ENCODE results near the gene GRPEL1. TPM values are rescaled to one million over a fixed set of nuclear protein-coding genes. Genes with fewer than 3 reads are reported as not detected.
A peak's percentile ranks its signal among the peaks of the same experiment; 100 is the strongest.
"Not testable (repeated sequence)": the region's sequence is repeated elsewhere in the genome, so short reads cannot be mapped to it uniquely, and the experiment has no call there.

GRPEL1 gene
- total RNA-seq, 1 experiment from 2014 or later = 19.4 TPM

DNA sequence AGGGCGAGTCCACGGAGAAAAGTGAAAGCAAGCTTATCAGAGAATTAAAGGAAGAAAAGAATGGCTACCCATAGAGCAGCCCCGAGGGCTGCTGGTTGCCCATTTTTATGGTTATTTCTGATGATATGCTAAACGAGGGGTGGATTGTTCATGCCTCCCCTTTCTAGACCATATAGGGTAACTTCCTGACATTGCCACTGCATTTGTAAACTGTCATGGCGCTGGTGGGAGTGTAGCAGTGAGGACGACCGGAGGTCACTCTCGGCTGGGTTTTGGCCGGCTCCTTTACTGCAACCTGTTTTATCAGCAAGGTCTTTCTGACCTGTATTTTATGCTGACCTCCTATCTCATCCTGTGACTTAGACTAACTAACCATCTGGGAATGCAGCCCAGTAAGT lies 16.7 kb upstream of the GRPEL1 start:
- not testable (repeated sequence) for H3K9me2 ChIP-seq (replicated peaks; ENCODE audit: insufficient read depth, low read length); H3K4me3 ChIP-seq (ENCODE audit: low read length); H3K27ac ChIP-seq (ENCODE audit: low read length); H3K27me3 ChIP-seq (ENCODE audit: low read length); H3K36me3 ChIP-seq (ENCODE audit: insufficient read depth, low read length); H3K4me1 ChIP-seq (ENCODE audit: low read length); DNase-seq; H3K79me2 ChIP-seq (ENCODE audit: low read length); H3K9me3 ChIP-seq (ENCODE audit: low read length); H2AFZ ChIP-seq (ENCODE audit: low read length); H4K20me1 ChIP-seq (ENCODE audit: insufficient read depth, low read depth, low read length)
- Histone ChIP-seq H3K4me2 (ENCODE audit: low read depth, low read length, poor library complexity, severe bottlenecking) (peak overlapping the region; percentile 39), H3K9ac (ENCODE audit: low read length) (peak overlapping the region; percentile 44)

DNA sequence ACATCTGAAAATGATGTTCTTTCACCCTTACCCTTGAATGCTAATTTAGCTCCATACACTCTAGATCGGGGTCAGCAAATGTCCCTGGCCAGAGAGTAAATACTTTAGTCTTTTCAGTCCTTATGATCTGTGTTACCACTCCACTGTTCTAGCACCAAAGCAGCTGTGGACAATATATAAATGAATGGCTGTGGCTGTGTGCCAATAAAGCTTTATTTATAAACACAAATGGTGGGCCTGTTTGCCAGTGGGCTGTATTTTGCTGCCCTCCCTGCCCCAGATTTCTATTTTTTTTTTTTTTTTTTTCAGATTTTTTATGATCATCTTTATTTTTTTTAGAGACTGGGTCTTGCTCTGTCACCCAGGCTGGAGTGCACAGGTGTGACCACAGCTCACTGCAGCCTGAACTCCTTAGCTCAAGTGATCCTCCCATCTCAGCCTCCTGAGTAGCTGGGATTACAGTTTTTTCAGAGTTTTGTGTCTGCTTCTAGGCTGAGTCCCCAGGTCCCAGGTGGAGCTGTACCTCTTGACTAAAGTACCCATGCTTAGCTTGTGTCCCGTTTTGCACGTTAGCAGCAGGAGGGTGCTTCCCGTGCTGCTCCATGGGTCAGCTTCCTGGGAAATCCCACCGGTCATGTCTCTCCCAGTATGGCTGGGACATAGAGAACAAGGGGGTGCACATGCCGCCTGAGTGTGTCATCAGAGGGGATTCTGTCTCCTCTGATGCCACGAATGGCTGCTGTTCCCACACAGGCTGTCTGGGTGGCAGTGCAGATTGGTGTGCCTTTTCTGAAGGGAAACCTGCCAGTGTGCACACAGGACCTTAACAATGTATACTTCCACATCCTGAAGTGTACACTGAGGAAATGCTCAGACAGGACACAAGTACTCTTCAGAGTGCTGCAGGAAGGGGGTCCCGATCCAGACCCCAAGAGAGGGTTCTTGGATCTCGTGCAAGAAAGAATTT lies 16.0 kb upstream of the GRPEL1 start:
- no peaks in the 10 kb centered on the region for H4K20me1 ChIP-seq (ENCODE audit: insufficient read depth, low read depth, low read length)
- no peak overlapping the region for H3K27ac ChIP-seq (ENCODE audit: low read length)
- no peak overlapping the region for H3K4me3 ChIP-seq (ENCODE audit: low read length)
- peak overlapping the region; percentile 44 for H3K9ac ChIP-seq (ENCODE audit: low read length)
- H3K9me3 ChIP-seq (ENCODE audit: low read length) = no peaks in the 10 kb centered on the region
- no peak for DNase-seq
- no peaks in the 10 kb centered on the region for H3K9me2 ChIP-seq (replicated peaks; ENCODE audit: insufficient read depth, low read length)
- no peak overlapping the region for H2AFZ ChIP-seq (ENCODE audit: low read length)
- H3K4me1 ChIP-seq (ENCODE audit: low read length) = peaks cover 7% of the 10 kb centered on the region
- no peaks in the 10 kb centered on the region for H3K27me3 ChIP-seq (ENCODE audit: low read length)
- peak overlapping the region; percentile 39 for H3K4me2 ChIP-seq (ENCODE audit: low read depth, low read length, poor library complexity, severe bottlenecking)
- H3K36me3 ChIP-seq (ENCODE audit: insufficient read depth, low read length) = no peaks in the 10 kb centered on the region
- no peaks in the 10 kb centered on the region for H3K79me2 ChIP-seq (ENCODE audit: low read length)

DNA sequence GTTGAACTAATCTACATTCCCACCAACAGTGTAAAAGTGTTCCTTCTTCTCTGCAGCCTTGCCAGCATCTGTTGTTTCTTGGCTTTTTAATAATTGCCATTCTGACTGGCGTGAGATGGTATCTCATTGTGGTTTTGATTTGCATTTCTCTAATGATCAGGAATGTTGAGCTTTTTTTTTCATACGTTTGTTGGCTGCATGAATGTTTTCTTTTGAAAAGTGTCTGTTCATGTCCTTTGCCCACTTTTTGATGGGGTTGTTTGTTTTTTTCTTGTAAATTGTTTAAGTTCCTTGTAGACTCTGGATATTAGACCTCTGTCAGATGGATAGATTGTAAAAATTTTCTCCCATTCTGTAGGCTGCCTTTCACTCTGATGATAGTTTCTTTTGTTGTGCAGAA lies 12.0 kb upstream of the GRPEL1 start:
- not testable (repeated sequence) for H3K9me3 ChIP-seq (ENCODE audit: low read length); H3K9ac ChIP-seq (ENCODE audit: low read length); H3K4me1 ChIP-seq (ENCODE audit: low read length); H3K36me3 ChIP-seq (ENCODE audit: insufficient read depth, low read length); H3K4me2 ChIP-seq (ENCODE audit: low read depth, low read length, poor library complexity, severe bottlenecking); H4K20me1 ChIP-seq (ENCODE audit: insufficient read depth, low read depth, low read length); H3K27me3 ChIP-seq (ENCODE audit: low read length); H3K79me2 ChIP-seq (ENCODE audit: low read length); H3K27ac ChIP-seq (ENCODE audit: low read length); H3K4me3 ChIP-seq (ENCODE audit: low read length); H2AFZ ChIP-seq (ENCODE audit: low read length); H3K9me2 ChIP-seq (replicated peaks; ENCODE audit: insufficient read depth, low read length); DNase-seq

DNA sequence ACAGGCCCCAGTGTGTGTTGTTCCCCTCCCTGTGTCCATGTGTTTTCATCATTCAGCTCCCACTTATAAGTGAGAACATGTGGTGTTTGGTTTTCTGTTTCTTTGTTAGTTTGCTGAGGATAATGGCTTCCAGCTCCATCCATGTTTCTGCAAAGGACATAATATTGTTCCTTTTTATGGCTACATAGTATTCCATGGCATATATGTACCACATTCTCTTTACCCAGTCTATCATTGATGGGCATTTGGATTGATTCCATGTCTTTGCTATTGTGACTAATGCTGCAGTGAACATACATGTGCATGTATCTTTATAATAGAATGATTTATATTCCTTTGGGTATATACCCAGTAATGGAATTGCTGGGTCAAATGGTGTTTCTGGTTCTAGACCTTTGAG lies 11.6 kb upstream of the GRPEL1 start:
- not testable (repeated sequence) for H3K9me2 ChIP-seq (replicated peaks; ENCODE audit: insufficient read depth, low read length); H4K20me1 ChIP-seq (ENCODE audit: insufficient read depth, low read depth, low read length); H2AFZ ChIP-seq (ENCODE audit: low read length); H3K79me2 ChIP-seq (ENCODE audit: low read length); H3K4me3 ChIP-seq (ENCODE audit: low read length); H3K27ac ChIP-seq (ENCODE audit: low read length); H3K4me1 ChIP-seq (ENCODE audit: low read length); H3K4me2 ChIP-seq (ENCODE audit: low read depth, low read length, poor library complexity, severe bottlenecking); H3K9ac ChIP-seq (ENCODE audit: low read length); H3K36me3 ChIP-seq (ENCODE audit: insufficient read depth, low read length); DNase-seq; H3K27me3 ChIP-seq (ENCODE audit: low read length); H3K9me3 ChIP-seq (ENCODE audit: low read length)

DNA sequence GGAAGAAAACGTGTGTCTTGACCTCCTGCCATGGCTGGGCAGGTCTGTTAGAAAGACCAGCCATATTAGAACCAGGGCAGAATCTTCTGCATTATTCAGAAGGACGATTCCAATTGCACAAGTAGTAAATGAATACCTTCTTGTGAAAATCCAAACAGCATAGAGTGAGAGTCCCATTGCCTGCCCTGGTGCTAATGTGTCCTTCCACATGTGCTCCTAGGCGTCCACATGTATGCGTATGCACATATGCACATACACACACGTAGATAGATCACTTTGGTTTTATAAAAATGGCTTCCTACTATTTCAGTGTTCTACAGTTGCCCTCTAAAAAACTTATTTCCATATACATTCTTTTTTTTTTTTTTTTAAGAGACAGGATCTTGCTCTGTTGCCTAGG lies 10.2 kb upstream of the GRPEL1 start:
- Histone ChIP-seq H3K27ac (ENCODE audit: low read length) (no peak overlapping the region), H2AFZ (ENCODE audit: low read length) (no peak overlapping the region), H3K36me3 (ENCODE audit: insufficient read depth, low read length) (no peaks in the 10 kb centered on the region), H3K9me2 (replicated peaks; ENCODE audit: insufficient read depth, low read length) (no peaks in the 10 kb centered on the region), H3K4me3 (ENCODE audit: low read length) (no peak overlapping the region), H3K9ac (ENCODE audit: low read length) (no peak overlapping the region), H4K20me1 (ENCODE audit: insufficient read depth, low read depth, low read length) (no peaks in the 10 kb centered on the region), H3K27me3 (ENCODE audit: low read length) (no peaks in the 10 kb centered on the region), H3K79me2 (ENCODE audit: low read length) (no peaks in the 10 kb centered on the region), H3K4me2 (ENCODE audit: low read depth, low read length, poor library complexity, severe bottlenecking) (no peak overlapping the region), H3K9me3 (ENCODE audit: low read length) (no peaks in the 10 kb centered on the region), H3K4me1 (ENCODE audit: low read length) (peaks cover 2% of the 10 kb centered on the region; the same call in 1 of the 2 replicates)
- no peak for DNase-seq

DNA sequence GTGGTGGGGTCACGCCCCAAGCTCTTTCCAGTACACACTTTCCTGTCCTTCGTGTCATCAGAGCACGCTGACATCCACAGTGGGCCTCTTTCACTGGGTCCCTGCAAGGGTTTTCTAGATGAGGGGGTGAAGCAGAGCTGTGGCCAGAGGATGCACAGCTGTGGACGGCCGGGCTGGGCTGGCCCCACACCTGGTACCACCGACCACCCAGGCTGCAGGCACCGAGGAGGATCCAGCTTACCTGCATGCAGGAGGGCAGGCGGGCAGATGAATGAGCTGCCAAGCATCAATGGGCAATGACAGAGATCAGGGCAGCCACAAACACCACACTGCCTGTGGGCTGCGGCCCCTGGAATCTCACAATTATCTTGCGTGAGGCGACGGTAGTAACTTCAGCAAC lies 9.5 kb upstream of the GRPEL1 start:
- no peak overlapping the region for H3K9ac ChIP-seq (ENCODE audit: low read length)
- DNase-seq = no peak
- H3K27me3 ChIP-seq (ENCODE audit: low read length) = no peaks in the 10 kb centered on the region
- no peak overlapping the region for H3K27ac ChIP-seq (ENCODE audit: low read length)
- no peaks in the 10 kb centered on the region for H3K9me3 ChIP-seq (ENCODE audit: low read length)
- H3K79me2 ChIP-seq (ENCODE audit: low read length) = no peaks in the 10 kb centered on the region
- H3K4me3 ChIP-seq (ENCODE audit: low read length) = no peak overlapping the region
- no peak overlapping the region for H3K4me2 ChIP-seq (ENCODE audit: low read depth, low read length, poor library complexity, severe bottlenecking)
- no peak overlapping the region for H2AFZ ChIP-seq (ENCODE audit: low read length)
- peaks cover 2% of the 10 kb centered on the region; the same call in 1 of the 2 replicates for H3K4me1 ChIP-seq (ENCODE audit: low read length)
- H3K9me2 ChIP-seq (replicated peaks; ENCODE audit: insufficient read depth, low read length) = no peaks in the 10 kb centered on the region
- H3K36me3 ChIP-seq (ENCODE audit: insufficient read depth, low read length) = no peaks in the 10 kb centered on the region
- no peaks in the 10 kb centered on the region for H4K20me1 ChIP-seq (ENCODE audit: insufficient read depth, low read depth, low read length)

DNA sequence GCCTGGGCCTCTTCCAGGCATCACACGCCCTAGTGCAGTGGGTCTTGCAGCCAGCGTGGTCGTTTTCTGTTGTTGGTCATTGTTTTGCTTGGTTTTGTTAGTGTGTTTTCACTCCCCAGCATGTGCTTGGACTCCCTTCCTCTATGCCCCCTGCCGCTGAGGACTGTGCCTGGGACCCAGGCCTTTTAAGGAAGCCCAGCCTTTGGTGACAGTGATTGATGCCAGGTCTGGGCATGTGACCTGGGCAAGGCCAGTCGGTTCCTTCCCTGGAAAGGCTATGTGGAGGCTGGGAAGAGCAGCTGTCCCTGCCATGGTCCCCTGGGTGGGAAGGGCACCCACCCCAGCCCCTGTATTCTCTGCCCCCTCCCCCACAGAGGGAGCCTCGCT lies 8.8 kb upstream of the GRPEL1 start:
- no peak overlapping the region for H3K9ac ChIP-seq (ENCODE audit: low read length)
- no peak overlapping the region for H2AFZ ChIP-seq (ENCODE audit: low read length)
- no peaks in the 10 kb centered on the region for H3K9me2 ChIP-seq (replicated peaks; ENCODE audit: insufficient read depth, low read length)
- no peaks in the 10 kb centered on the region for H3K27me3 ChIP-seq (ENCODE audit: low read length)
- no peaks in the 10 kb centered on the region for H4K20me1 ChIP-seq (ENCODE audit: insufficient read depth, low read depth, low read length)
- H3K36me3 ChIP-seq (ENCODE audit: insufficient read depth, low read length) = no peaks in the 10 kb centered on the region
- no peak overlapping the region for H3K27ac ChIP-seq (ENCODE audit: low read length)
- H3K4me3 ChIP-seq (ENCODE audit: low read length) = no peak overlapping the region
- no peaks in the 10 kb centered on the region for H3K9me3 ChIP-seq (ENCODE audit: low read length)
- H3K4me1 ChIP-seq (ENCODE audit: low read length) = peaks cover 2% of the 10 kb centered on the region; the same call in 1 of the 2 replicates
- no peak for DNase-seq
- no peaks in the 10 kb centered on the region for H3K79me2 ChIP-seq (ENCODE audit: low read length)
- H3K4me2 ChIP-seq (ENCODE audit: low read depth, low read length, poor library complexity, severe bottlenecking) = no peak overlapping the region

DNA sequence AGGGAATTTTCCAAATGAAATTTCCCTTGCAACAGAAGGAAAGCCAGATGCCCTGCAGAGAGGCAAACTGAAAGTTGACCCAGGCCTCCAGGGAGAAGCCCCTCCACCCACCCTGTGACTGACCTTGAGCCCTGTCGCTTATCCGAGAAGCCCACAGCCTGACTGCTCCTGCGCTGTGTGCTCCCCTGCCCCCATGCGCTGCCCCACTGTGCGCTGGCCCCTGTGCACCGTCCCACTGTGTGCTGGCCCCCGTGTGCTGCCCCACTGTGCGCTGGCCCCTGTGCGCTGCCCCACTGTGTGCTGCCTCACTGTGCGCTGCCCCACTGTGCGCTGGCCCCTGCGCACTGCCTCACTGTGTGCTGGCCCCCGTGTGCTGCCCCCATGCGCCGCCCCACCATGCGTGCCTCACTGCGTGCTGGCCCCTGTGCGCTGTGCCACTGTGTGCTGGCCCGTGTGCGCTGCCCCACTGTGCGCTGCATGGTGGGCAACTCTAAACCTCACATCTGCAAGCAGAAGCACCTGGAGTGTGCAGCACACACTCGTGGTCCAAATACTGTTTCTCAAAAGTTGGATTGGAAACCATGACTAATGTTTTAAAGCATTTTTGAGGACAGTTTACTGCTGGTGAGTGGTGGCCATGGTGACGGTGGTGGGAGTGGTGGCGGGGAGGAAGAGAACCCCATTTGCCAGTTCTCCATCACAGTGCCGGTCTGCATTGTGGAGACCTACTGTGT lies 8.3 kb upstream of the GRPEL1 start:
- Histone ChIP-seq H3K27me3 (ENCODE audit: low read length) (no peaks in the 10 kb centered on the region), H3K27ac (ENCODE audit: low read length) (no peak overlapping the region), H3K4me2 (ENCODE audit: low read depth, low read length, poor library complexity, severe bottlenecking) (no peak overlapping the region), H2AFZ (ENCODE audit: low read length) (no peak overlapping the region), H4K20me1 (ENCODE audit: insufficient read depth, low read depth, low read length) (no peaks in the 10 kb centered on the region), H3K9me2 (replicated peaks; ENCODE audit: insufficient read depth, low read length) (no peaks in the 10 kb centered on the region), H3K9ac (ENCODE audit: low read length) (no peak overlapping the region), H3K4me1 (ENCODE audit: low read length) (no peaks in the 10 kb centered on the region; the same call in 1 of the 2 replicates), H3K4me3 (ENCODE audit: low read length) (no peak overlapping the region), H3K79me2 (ENCODE audit: low read length) (no peaks in the 10 kb centered on the region), H3K36me3 (ENCODE audit: insufficient read depth, low read length) (no peaks in the 10 kb centered on the region), H3K9me3 (ENCODE audit: low read length) (no peaks in the 10 kb centered on the region)
- no peak for DNase-seq
